A204.1 (cell line): ENCODE measurements around the gene TTC7B.

Experiments used
- FAIRE-seq: peaks from 2 replicates; lab custom pipeline; 2012; peaks lifted over from hg19 to GRCh38; lab: Jason Lieb, UNC

Gene TTC7B

DNA sequence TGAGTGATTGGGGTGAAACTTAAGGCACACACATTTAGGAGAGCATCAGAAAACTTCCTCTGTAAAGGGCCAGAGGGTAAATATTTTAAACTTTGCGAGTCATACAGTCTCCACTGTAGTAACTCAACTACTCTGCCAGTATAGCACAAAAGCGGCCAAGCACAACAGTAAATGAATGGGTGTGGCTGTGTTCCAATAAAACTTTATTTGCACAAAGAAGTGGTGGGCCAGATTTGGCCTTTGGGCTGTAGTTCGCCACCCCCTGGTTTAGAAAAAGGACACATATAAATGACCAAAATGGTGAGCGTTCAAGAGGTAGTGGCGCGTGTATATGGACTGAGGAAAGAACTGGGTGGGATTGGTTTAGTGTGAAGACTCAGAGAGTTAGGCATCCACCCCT, 309.5 kb downstream of the TTC7B start:
- no peak for FAIRE-seq

DNA sequence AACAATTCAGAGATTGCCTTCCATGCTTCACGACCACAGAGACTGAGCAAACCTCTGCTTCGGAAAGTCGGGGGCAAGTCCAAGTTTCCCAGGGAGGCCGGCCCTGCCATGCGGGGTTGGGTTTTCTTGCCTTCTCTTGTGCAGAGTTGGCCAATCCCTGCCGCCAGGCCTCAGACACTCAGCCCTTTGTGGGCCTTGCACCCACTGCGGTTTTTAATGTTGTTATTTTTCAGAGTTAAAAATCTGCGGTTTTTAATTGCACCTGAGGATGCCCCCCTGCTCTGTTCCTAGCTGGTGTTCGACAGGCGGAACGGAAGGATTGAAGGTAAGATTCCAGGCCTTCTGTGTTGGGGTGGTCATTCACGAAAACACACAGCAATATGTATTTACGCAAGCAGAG, 310.7 kb downstream of the TTC7B start:
- FAIRE-seq: no peak

DNA sequence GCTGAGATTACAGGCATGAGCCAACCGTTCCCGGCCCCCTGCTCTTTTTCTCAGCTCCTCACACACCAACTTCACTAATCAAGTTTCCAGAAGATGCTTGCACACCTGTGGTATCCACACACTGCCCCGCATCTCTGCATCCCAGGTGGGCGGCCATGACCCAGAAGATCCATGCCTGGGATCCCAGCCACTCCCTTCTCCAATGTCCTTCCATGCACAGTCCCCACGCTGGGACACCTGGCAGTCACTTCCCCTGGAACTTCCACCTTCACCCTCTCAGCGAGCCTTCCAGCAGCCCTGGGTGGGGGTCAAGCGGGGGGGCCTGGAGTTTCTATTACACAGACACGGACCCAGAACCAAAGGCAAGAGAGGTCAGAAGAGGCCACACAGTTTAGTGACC, 311.6 kb downstream of the TTC7B start:
- FAIRE-seq: no peak

DNA sequence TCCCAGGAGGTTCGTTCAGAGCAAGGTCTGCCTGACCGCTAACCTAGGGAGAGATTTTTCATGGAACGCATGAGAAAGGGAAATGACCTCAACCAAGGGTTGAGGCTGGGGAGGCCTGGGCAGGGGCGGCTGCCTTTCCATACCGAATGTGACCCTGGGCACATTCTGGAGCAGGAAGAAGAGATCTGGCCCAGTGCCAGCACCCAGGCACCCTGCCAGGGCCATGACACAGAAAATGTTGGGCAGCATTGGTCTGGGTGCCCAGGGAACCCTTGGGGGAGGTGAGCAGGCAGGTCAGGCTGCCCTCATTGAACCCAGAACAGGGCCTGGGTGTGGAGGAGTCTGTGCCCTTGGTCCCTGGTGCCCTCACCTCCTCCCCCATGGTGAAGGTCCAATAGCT, 312.6 kb downstream of the TTC7B start:
- FAIRE-seq: no peak

DNA sequence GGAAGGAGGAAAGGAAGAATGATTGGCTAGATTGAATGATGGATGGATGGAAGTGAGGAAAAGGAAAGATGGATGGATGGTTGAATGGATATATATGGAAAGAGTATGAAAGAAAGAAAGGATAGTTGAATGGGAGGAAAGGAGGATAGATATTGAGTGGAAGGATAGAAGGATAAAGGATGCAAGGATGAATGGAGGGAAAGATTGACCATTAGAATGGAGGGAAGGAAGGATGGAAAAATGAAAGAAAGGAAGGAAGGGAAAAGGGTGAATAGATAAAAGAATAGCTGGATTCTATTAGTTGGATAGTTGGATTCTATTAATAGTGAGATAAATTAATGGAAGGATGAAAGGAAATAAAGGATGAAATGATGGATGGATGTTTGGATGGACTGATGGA, 313.5 kb downstream of the TTC7B start:
- FAIRE-seq: no peak

DNA sequence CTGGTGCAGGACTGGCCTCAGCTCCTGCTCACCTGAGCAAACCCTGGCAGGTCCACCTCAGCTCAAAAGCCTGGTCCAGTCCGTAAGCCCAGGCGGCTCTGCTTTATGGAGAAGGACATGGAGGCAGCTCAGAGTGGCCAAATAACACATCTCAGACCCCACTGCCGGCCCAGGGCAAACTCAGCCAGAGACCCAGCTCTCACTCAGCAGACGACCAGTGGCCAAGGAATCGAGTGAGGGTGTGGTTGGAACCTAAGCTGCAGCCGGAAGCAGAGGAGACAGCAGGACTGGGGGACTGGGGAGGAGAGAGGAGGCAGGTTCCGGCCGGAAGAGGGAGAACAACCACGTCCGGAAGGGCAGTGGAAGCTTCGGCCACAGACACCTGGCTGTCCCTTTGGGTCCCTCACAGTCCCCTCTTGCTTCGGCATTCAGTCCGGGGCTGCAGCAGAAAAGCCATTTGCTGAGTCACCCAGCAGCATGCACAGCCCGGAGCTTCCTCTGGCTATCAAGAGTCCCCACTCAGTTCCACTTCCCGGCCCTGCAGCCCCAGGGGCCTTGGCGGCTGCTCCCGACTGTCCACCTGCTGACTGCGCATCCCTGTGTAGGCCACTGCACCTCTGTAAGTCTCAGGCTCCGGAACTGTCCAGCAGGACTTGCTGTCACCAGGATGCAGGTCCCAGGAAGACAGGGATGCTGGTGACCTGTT, 315.4 kb downstream of the TTC7B start:
- FAIRE-seq: no peak

DNA sequence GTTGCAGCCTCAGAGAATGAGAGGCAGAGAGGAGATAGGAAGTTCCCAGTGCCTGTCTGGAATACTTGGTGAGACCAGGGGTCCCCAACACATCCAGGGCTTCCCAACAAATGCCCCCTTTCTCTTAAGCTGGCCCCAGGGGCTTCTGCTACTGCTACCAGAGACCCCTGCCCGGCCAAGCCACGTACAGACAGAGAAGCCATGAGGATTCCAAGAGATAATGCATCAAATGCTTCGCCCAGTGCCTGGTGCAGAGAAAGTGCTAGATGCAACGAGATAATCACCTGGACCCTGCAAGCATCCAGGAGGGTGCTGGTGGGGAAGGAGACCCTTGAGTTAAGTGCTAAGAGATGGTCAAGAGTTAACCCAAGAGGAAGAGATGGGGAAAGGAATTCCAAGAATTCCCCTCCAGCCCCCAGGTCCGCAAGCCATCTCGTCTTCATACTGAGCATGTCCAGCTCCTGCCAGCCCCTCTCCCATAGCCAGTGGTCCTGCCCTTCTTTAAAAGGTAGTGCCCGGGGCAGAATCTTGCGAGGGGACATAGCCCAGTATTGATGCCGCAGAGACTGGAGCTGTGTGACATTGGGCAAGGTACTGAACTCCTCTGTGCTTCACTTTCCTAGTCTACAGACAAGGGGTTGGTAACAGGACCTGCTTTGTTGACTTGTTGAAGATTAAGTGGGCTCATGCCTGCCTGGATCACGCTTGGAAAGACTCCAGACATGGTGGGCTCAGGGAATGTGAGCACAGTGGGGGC, 316.1 kb downstream of the TTC7B start:
- no peak for FAIRE-seq

DNA sequence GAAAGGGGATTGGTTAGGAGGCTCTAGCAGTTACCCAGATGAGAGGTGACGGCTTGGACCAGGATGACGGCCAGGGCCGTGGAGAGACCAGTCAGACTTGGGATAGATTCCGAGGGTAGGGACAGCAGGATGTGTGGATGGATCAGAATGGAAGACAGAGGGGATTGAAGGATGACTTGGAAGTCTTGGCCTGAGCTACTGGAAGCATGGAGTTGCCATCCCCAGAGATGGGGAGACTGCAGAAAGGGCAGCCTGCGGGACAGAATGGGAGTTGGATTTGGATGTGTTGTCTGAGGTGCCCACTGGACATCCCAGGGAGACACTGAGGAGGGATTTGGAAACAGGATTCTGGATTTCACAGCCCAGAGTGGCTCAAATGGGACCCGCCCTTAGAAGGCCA, 317.1 kb downstream of the TTC7B start:
- no peak for FAIRE-seq

DNA sequence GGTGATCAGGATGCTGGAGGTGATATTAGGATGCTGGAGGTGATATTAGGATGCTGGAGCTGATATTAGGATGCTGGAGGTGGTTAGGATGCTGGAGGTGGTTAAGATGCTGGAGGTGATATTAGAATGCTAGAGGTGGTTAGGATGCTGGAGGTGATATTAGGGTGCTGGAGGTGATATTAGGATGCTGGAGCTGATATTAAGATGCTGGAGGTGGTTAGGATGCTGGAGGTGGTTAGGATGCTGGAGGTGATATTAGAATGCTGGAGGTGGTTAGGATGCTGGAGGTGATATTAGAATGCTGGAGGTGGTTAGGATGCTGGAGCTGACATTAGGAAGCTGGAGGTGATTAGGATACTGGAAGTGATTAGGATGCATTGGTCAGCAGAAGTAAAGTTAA, 318.0 kb downstream of the TTC7B start:
- FAIRE-seq: no peak

DNA sequence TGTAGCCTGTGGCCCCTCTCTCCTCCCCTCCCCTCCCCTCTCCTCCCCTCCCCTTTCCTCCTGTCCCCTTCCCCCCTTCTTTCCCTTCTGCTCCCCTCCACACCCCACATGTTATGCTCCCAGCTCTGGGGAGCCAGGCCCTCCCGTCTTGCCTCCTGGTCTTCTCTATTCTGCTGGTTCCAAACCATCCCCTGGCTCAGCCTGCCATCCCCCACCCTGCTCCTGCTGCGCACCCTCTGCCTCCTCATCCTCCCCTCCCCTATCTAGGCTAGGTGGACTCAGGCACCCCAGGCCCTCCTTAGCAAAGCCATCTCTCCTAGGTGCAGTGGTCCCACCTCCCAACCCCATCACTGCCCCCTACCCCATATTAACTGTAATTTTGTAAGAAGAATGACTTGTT, 319.9 kb downstream of the TTC7B start:
- no peak for FAIRE-seq

DNA sequence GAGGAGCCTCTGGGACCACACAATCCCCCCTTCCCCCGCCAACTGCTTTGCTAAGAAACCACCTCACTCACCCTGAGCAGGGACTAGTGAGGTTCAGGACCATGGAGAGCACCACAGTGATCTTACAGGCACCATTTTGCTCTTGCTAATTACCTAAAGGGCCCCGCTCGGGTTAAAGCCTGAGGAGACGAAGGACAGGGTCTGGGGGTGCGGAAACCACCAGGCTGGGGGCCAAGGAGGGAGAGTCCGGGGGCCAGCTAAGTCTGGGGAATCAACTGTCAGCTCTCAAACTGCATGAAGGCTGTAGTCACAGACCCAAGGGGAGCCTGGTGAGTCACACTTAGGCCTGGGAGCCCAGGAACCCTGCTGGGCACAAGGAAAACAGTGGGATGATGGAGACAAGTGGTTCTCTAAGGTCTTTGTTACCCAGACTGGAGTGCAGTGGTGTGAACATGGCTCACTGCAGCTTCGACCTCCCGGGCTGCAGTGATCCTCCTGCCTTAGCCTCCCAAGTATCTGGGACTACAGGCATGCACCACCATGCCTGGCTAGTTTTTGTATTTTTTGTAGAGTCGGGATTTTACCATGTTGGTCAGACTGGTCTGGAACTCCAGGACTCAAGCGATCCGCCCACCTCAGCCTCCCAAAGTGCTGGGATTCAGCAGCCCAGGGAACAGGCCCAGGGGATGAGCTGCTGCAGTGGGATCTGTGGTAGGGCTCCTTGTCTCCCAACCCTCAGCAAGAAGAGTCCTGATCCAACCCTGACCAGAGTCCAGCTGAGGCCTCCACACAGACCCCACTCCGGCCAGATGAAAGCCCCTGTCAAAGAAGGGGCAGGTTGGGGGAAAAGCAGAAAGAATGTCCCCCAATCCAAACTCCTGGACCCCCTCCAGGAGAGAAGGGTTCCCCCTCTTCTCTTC, 320.6 kb downstream of the TTC7B start:
- no peak for FAIRE-seq

DNA sequence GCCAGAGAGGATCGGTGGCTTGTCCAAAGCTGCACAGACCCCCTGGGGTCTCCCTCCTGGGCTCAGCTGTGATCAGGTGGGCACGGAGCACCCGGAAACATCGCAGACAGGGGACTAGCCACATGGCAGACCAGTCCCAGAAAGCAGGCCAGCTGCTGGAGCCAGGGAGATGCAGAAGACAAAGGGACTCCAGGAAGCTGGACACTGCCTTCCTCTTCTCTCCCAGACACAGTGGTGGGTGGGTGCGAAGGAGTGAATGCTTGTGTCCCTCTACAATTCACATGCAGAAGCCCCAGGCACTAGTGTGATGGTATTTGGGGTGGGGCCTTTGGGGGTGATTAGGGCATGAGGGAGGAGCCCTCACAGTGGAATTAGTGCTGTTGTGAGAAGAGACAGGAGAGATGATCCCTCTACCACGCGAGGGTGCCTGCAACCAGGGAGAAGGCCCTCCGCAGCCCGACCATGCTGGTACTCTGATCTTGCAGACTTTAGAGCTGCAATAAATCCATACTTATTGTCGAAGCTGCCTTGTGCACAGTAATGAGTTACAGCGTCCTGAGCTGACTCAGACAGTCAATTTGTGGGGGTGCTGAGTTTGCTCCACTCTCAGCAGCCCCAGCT, 324.2 kb downstream of the TTC7B start:
- FAIRE-seq: no peak

DNA sequence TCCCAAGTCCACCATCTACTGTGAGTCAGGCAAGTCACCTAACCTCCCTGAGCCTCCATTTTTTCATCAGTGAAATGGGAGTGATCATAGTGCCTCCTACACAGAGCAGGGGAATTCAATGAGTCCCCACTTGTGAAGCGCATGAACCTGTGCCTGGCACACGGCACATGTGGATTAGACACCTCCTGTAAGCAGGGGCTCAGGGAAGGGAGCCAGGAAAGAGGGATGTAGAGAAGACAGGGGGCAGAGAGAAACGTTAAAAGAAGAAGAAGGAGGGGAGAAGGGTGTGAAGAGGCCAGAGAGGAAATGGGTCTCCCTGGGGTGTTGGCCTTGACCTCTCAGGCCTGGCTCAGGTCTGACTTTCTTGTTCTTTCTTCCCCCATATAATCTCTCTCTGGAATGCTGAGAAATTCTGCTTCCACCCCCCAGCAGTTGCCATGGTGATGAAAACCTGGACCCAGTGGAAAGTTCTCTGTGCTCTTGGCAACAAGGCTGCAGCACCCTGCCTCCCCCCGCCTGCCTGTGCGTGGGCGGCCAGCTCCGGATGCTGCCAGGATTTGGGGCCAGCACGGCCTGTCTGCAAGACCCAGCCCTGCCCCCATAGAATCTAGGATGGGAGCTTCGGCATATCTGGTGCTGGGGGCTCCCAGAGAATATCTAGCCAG, 324.9 kb downstream of the TTC7B start:
- FAIRE-seq: no peak

DNA sequence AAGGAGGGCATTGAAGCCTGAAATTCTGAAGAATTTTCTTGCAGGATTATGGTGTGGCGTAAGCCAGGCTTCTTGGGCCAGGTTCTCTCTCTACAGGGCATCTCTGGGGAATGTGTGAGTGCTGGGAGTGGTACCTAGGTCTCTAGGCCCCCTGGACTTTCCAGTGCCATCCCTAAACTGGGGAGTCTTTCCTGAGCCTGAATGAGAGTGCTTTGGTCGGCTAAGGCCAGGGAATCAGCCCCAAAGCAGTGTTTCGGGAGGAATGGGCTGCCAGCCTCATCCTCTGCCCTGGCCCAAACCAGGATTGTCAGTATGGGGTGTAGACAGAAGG, 325.5 kb downstream of the TTC7B start:
- FAIRE-seq: no peak

DNA sequence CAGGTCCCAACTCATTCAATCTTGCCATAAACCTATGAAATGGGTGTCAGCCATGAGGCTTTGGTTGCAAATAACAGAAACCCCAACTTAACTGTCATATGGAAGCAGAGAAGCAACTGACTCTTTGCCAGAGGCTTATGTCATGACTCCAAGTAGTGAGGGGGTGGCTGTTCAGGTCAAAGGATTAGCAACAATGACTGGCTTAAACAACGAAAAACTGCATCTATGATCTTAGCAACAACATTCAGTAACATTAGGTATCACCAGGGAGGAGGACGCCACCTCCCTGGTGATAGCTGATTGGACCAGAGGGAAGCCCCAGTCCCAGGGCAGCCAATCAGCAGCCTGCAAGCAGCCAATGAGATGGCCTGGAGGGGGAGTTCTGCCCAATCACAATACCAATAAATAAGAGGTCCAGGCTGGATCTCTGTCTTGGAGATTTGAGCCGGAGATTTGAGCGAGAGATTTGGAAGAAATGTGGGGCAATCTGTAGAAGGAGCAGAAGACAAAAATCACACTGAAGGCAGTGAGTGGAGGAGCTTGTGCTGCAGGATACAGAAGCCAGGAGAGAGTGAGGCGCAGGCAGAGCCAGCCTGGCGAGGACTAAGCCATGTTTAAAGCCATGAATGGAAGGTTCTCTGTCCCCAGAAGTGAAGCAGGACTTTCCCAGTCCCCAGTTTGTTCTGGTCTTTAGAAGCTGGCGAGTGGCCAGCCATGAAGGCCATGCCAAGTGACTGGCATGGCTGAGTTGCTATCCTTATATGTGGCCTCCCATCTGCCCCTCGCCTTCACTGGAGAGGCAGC, 326.1 kb downstream of the TTC7B start:
- FAIRE-seq: no peak

DNA sequence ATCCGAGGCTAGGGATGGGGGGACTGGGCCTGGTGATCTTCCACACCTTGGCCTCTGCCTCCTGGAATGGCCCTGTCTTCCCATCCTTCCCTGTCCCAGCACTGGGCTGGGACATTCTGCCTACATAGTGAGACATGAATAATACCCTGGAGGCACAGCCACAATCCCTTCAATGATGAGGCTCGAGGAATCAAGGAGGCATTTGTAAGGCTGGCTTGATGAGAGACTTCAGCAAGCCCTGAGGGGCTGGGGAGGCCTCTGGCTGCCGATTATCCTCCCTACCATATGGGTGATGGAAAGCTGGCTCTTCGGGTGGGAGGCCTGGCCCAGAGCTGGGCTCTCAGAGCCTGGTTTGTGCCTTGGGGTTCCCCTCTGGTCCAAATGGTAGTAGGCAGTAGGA, 326.9 kb downstream of the TTC7B start:
- no peak for FAIRE-seq

DNA sequence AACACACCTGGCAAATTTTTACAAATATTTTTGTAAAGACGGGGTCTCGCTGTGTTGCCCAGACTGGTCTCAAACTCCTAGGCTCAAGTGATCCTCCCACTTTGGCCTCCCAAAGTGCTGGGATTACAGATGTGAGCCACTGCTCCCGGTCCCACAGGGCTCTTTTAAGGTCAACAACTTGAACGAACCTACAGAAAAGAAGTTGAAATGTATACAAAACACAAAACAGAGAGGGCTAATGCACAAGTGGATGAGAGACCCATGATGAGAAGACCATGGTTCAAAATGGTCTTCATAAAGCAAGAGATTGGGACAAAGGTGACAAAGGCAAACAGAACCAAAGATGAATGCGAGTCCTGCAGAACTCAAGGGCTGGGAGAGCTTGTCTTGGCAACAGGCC, 328.0 kb downstream of the TTC7B start:
- FAIRE-seq: no peak

DNA sequence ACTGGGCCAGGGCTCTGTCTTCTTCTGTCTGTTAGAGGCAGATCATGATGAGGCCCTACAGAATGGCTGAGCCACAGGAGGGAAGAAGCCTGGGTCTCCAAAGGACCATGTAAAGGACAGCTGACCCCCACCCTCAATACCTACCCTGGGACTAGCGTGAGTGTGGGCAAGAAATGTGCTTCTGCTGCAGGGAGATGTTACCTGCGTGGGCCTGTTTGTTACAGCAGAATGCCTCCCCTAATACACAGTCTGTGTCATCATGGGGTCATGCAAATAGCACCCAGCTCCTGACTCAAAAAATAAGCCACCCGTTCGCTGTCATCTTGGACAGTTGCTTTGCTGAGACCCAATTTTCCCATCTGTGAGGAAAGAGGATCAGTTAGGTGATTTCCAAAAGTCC, 328.8 kb downstream of the TTC7B start:
- no peak for FAIRE-seq

DNA sequence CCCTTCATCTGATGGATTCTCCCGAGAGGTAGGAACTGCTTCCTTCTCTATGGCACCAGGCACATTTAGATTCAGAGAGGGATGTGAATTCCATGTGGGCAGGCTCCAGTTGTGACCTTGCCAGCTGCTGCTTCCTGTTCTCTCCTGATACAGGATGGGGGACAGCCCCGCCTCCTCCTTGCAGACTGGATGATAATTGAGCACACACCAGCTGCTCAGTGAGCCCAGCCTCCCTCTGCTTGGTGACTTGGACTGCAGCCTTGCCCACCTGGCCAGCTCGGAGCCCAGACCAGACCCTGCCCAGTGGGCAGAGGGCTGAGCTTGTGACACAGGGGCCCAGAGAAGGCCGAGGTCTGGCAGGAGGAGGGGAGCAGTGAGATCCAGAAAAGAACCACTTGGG, 329.2 kb downstream of the TTC7B start:
- no peak for FAIRE-seq

DNA sequence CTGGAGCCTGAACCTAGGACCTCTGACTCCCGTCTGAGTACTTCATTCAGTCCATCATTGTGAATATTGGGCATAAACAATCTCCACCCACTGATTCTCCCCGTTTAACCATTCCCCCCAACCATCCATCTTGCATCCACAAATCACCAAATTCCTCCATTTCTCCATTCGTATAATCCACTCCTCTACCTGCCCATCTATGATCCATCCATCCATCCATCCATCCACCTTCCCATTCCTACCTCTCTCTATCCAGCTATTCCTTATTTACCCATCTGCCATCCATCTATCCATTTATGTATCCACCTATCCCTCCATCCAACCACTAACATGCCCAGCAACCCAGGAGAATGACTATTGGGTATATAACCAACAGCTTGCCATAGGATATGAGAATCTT, 331.9 kb downstream of the TTC7B start:
- no peak for FAIRE-seq

DNA sequence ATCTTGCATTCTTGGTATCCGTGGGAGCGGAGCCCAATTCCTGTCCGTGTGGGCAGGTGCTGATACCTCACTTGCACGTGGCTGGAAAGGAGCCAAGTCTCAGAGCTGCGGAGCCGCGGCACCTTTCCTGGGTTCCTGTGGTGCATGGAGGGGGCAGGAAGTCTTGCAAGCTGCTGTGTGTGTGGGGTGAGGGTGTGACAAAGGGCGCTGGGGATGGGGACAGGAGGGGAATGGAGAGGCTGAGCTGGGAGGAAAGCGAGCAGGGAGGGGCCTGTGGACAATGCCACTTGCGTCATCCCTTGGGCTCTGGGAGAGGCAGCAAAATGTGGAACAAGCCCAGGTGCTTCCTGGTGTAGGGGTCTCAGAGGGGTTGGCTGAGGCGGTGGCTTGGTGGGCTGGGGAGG, 332.7 kb downstream of the TTC7B start:
- FAIRE-seq: no peak
